ENCODE measurements around the gene DTNBP1.

The DTNBP1 gene

GRCh38 chr6:15500901-15501825 lies 161.7 kb downstream of the DTNBP1 start:
- no peak for TF ChIP-seq CTCF (IDR thresholded peaks at IDR 0.05; ENCODE audit: low read depth, low read length)
- DNase-seq (ENCODE audit: extremely low read depth, low read depth): no peak

GRCh38 chr6:15500078-15500740 lies 162.6 kb downstream of the DTNBP1 start:
- no peak for DNase-seq (ENCODE audit: extremely low read depth, low read depth)
- TF ChIP-seq CTCF (IDR thresholded peaks at IDR 0.05; ENCODE audit: low read depth, low read length): no peak

GRCh38 chr6:15499591-15499990 lies 163.2 kb downstream of the DTNBP1 start:
- no peak for TF ChIP-seq CTCF (IDR thresholded peaks at IDR 0.05; ENCODE audit: low read depth, low read length)
- no peak for DNase-seq (ENCODE audit: extremely low read depth, low read depth)

GRCh38 chr6:15499125-15499524 lies 163.7 kb downstream of the DTNBP1 start:
- TF ChIP-seq CTCF (IDR thresholded peaks at IDR 0.05; ENCODE audit: low read depth, low read length): no peak
- DNase-seq (ENCODE audit: extremely low read depth, low read depth): no peak

- no peak for DNase-seq (ENCODE audit: extremely low read depth, low read depth)
- TF ChIP-seq CTCF (IDR thresholded peaks at IDR 0.05; ENCODE audit: low read depth, low read length): no peak
Observed at GRCh38 chr6:15498640-15499039, 164.2 kb downstream of the DTNBP1 start.

GRCh38 chr6:15496345-15497131 lies 166.3 kb downstream of the DTNBP1 start:
- no peak for TF ChIP-seq CTCF (IDR thresholded peaks at IDR 0.05; ENCODE audit: low read depth, low read length)
- DNase-seq (ENCODE audit: extremely low read depth, low read depth): no peak

Data from AG09319 (cell line).